ENCODE data around the gene EMILIN1.
A peak's percentile ranks its signal among the peaks of the same experiment; 100 is the strongest.

EMILIN1 gene

DNA sequence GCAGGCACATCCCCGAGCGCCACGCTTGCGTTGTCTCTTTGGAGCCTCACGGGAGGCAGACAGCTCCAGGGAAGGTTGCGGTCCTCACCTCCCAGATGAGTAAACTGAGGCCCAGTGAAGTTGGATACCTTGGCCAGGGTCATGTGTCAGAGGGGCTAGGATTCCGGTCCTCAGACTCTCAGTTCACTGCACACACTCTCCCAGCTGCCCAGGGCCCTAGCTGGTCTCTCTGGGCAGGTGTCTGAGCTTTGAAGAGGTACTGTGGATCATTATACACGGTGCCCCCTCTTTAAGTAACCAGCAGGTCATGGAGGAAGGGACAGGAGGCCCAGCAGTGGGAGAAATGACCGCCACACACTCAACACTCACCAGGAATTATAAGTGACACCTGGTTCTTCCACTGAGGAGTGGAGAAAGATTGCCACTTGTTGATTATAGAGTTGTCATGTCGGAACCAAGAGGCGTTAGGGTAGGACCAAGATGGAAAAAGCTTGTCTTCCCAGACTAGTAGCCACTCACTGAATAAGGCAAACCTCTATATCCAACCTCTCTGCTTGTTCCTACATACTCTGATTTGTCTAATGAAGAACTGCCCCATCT, 45.1 kb upstream of the EMILIN1 start:
- no peaks in the 10 kb centered on the region for H3K9me3 ChIP-seq (ENCODE audit: control insufficient read depth, insufficient read depth, low read length)
- H3K4me1 ChIP-seq (ENCODE audit: control insufficient read depth, low read length) = peaks cover 17% of the 10 kb centered on the region
- 0 out of 2 replicates have a peak, but pooled peaks cover 5% of the 10 kb centered on the region for H4K20me1 ChIP-seq (ENCODE audit: control insufficient read depth, insufficient read depth, low read depth, low read length)
- peak overlapping the region; percentile 84 for H3K4me3 ChIP-seq (ENCODE audit: low read length)
- no peaks in the 10 kb centered on the region for H3K9me2 ChIP-seq (replicated peaks; ENCODE audit: control insufficient read depth, low read length)
- H3F3A ChIP-seq (ENCODE audit: control insufficient read depth, insufficient read depth) = no peaks in the 10 kb centered on the region
- no peak overlapping the region for H3K27ac ChIP-seq (ENCODE audit: low read depth, low read length)
- H3K36me3 ChIP-seq (ENCODE audit: control insufficient read depth, low read length) = peaks cover 41% of the 10 kb centered on the region
- H3K27me3 ChIP-seq (ENCODE audit: control insufficient read depth, low read length) = no peaks in the 10 kb centered on the region
- peaks cover 37% of the 10 kb centered on the region for H3K79me2 ChIP-seq (ENCODE audit: control insufficient read depth, low read length)
- TF ChIP-seq, protein P1, sequence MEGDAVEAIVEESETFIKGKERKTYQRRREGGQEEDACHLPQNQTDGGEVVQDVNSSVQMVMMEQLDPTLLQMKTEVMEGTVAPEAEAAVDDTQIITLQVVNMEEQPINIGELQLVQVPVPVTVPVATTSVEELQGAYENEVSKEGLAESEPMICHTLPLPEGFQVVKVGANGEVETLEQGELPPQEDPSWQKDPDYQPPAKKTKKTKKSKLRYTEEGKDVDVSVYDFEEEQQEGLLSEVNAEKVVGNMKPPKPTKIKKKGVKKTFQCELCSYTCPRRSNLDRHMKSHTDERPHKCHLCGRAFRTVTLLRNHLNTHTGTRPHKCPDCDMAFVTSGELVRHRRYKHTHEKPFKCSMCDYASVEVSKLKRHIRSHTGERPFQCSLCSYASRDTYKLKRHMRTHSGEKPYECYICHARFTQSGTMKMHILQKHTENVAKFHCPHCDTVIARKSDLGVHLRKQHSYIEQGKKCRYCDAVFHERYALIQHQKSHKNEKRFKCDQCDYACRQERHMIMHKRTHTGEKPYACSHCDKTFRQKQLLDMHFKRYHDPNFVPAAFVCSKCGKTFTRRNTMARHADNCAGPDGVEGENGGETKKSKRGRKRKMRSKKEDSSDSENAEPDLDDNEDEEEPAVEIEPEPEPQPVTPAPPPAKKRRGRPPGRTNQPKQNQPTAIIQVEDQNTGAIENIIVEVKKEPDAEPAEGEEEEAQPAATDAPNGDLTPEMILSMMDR (IDR thresholded peaks at IDR 0.05; ENCODE audit: low read depth, low read length, poor library complexity, severe bottlenecking) = no peak
- no peak for TF ChIP-seq EZH2phosphoT487 (IDR thresholded peaks at IDR 0.05; ENCODE audit: borderline replicate concordance, low read length)
- peak overlapping the region; percentile 89 for H3K4me2 ChIP-seq (ENCODE audit: low read length)

DNA sequence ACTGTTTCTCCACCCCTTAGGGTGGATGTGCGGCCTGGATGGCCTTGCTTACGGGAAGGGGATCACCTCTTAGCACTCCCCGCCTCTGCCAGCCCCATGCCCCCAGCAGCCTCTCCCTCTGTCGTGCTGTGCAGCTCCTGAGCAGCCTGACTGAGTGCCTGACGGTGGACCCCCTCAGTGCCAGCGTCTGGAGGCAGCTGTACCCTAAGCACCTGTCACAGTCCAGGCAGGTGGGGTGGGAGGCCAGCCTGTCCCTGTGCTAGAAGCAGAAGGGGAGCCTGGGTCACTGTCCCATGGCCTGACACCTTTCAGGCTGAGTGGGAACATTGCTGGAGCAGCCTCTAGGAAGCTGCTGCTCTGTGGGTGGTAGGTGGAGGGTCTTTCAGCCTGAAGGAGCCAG, 40.4 kb upstream of the EMILIN1 start:
- H3K79me2 ChIP-seq (ENCODE audit: control insufficient read depth, low read length) = peaks cover 25% of the 10 kb centered on the region
- H3K4me1 ChIP-seq (ENCODE audit: control insufficient read depth, low read length) = peaks cover 35% of the 10 kb centered on the region
- TF ChIP-seq, protein P1 (IDR thresholded peaks at IDR 0.05; ENCODE audit: low read depth, low read length, poor library complexity, severe bottlenecking) = no peak
- no peak for TF ChIP-seq EZH2phosphoT487 (IDR thresholded peaks at IDR 0.05; ENCODE audit: borderline replicate concordance, low read length)
- H3K36me3 ChIP-seq (ENCODE audit: control insufficient read depth, low read length) = peaks cover 81% of the 10 kb centered on the region
- H3K4me3 ChIP-seq (ENCODE audit: low read length) = no peak overlapping the region
- no peaks in the 10 kb centered on the region for H3K9me2 ChIP-seq (replicated peaks; ENCODE audit: control insufficient read depth, low read length)
- no peak overlapping the region for H3K27ac ChIP-seq (ENCODE audit: low read depth, low read length)
- H3K9me3 ChIP-seq (ENCODE audit: control insufficient read depth, insufficient read depth, low read length) = no peaks in the 10 kb centered on the region
- 0 out of 2 replicates have a peak, but pooled peaks cover 5% of the 10 kb centered on the region for H4K20me1 ChIP-seq (ENCODE audit: control insufficient read depth, insufficient read depth, low read depth, low read length)
- H3F3A ChIP-seq (ENCODE audit: control insufficient read depth, insufficient read depth) = peaks cover 6% of the 10 kb centered on the region; the same call in 1 of the 2 replicates
- H3K4me2 ChIP-seq (ENCODE audit: low read length) = no peak overlapping the region
- no peaks in the 10 kb centered on the region for H3K27me3 ChIP-seq (ENCODE audit: control insufficient read depth, low read length)

DNA sequence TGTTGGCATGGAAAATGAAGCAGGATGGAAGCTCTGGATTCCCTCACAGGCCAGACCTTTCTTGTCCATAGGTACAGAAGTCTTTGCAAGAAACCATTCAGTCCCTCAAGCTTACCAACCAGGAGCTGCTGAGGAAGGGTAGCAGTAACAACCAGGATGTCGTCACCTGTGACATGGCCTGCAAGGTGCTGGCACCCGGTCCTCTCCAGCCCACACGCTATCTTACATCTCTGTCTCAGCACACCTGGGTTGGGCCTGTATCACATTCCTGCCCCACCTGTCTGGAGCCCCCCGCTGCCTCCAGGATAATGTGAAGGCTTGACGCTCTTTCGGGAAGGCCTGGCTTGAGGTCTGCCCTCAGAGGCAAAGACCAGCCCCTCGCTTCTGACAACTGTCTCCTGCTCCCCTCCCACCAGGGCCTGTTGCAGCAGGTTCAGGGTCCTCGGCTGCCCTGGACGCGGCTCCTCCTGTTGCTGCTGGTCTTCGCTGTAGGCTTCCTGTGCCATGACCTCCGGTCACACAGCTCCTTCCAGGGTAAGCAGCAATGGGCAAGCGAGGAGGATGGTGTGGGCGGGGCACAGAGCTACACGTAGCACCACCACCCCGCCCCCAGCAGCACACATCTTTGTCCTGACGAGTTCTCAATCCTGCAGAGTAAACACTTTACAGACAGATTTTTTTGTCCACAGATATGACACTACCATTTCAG, 39.6 kb upstream of the EMILIN1 start:
- Histone ChIP-seq H3K4me2 (ENCODE audit: low read length) (no peak overlapping the region), H3K27me3 (ENCODE audit: control insufficient read depth, low read length) (no peaks in the 10 kb centered on the region), H3K9me2 (replicated peaks; ENCODE audit: control insufficient read depth, low read length) (no peaks in the 10 kb centered on the region), H3K4me1 (ENCODE audit: control insufficient read depth, low read length) (peaks cover 31% of the 10 kb centered on the region), H3K9me3 (ENCODE audit: control insufficient read depth, insufficient read depth, low read length) (no peaks in the 10 kb centered on the region), H3K27ac (ENCODE audit: low read depth, low read length) (no peak overlapping the region), H3K36me3 (ENCODE audit: control insufficient read depth, low read length) (peaks cover 84% of the 10 kb centered on the region), H3K4me3 (ENCODE audit: low read length) (no peak overlapping the region), H3K79me2 (ENCODE audit: control insufficient read depth, low read length) (peaks cover 17% of the 10 kb centered on the region), H4K20me1 (ENCODE audit: control insufficient read depth, insufficient read depth, low read depth, low read length) (0 out of 2 replicates have a peak, but pooled peaks cover 2% of the 10 kb centered on the region), H3F3A (ENCODE audit: control insufficient read depth, insufficient read depth) (peaks cover 6% of the 10 kb centered on the region; the same call in 1 of the 2 replicates)
- TF ChIP-seq, protein P1 (IDR thresholded peaks at IDR 0.05; ENCODE audit: low read depth, low read length, poor library complexity, severe bottlenecking) = no peak
- no peak for TF ChIP-seq EZH2phosphoT487 (IDR thresholded peaks at IDR 0.05; ENCODE audit: borderline replicate concordance, low read length)
